Trophoblast cell (in vitro differentiated cells and primary cell): ENCODE results near the gene AK5.

Source experiments
- DNase-seq, 2 donors: peaks; one replicate each; pipeline ENCODE4 v3.0.0-alpha.2; 2016
- H2AFZ ChIP-seq: 2 replicates; pipeline ENCODE4 v1.6.1; 2013; ENCODE audit warnings: low read length, moderate library complexity, mild to moderate bottlenecking; ENCODE audit not compliant: insufficient read depth, poor library complexity
- H2AK5ac ChIP-seq: 2 replicates; pipeline ENCODE4 v1.6.1; 2013; ENCODE audit warnings: mild to moderate bottlenecking, low read length
- H2BK120ac ChIP-seq: 2 replicates; pipeline ENCODE4 v1.6.1; 2013; ENCODE audit warnings: low read length, mild to moderate bottlenecking, moderate library complexity; ENCODE audit not compliant: insufficient read depth, poor library complexity
- H2BK12ac ChIP-seq: 2 replicates; pipeline ENCODE4 v1.6.1; 2013; ENCODE audit warnings: mild to moderate bottlenecking, low read length, moderate library complexity
- H2BK5ac ChIP-seq: 2 replicates; pipeline ENCODE4 v1.6.1; 2013; ENCODE audit warnings: low read length, low read depth, moderate library complexity, mild to moderate bottlenecking; ENCODE audit not compliant: poor library complexity
- H3K14ac ChIP-seq: 2 replicates; pipeline ENCODE4 v1.6.1; 2013; ENCODE audit warnings: mild to moderate bottlenecking, low read length
- H3K18ac ChIP-seq: 2 replicates; pipeline ENCODE4 v1.6.1; 2013; ENCODE audit warnings: mild to moderate bottlenecking, low read length
- H3K23ac ChIP-seq: 2 replicates; pipeline ENCODE4 v1.6.1; 2013; ENCODE audit warnings: low read length
- H3K27ac ChIP-seq: 2 replicates; pipeline ENCODE4 v1.5.1; 2013; ENCODE audit warnings: low read depth, mild to moderate bottlenecking, inconsistent platforms, low read length, moderate library complexity
- H3K27me3 ChIP-seq: 2 replicates; pipeline ENCODE4 v1.6.1; 2013; ENCODE audit warnings: inconsistent platforms, mild to moderate bottlenecking, low read length, moderate library complexity; ENCODE audit not compliant: insufficient read depth
- H3K36me3 ChIP-seq, 2 experiments: 1 replicate in 1 of 2; 2 replicates in 1 of 2; pipeline ENCODE4 v1.6.1; 2013; ENCODE audit warnings: low read length in 2 of 2, mild to moderate bottlenecking in 2 of 2, moderate library complexity in 1 of 2; ENCODE audit not compliant: insufficient read depth in 2 of 2, control insufficient read depth in 1 of 2
- H3K4ac ChIP-seq: 2 replicates; pipeline ENCODE4 v1.6.1; 2013; ENCODE audit warnings: low read depth, mild to moderate bottlenecking, low read length, moderate library complexity
- H3K4me1 ChIP-seq, 2 experiments: 1 replicate in 1 of 2; 2 replicates in 1 of 2; pipeline ENCODE4 v1.6.1; 2013; ENCODE audit warnings: low read length in 2 of 2, mild to moderate bottlenecking in 2 of 2, moderate library complexity in 1 of 2; ENCODE audit not compliant: insufficient read depth in 2 of 2, control insufficient read depth in 1 of 2
- H3K4me2 ChIP-seq: 2 replicates; pipeline ENCODE4 v1.6.1; 2013; ENCODE audit warnings: inconsistent platforms, mild to moderate bottlenecking, low read length, moderate library complexity
- H3K4me3 ChIP-seq: 2 replicates; pipeline ENCODE4 v1.5.1; 2013; ENCODE audit warnings: mild to moderate bottlenecking, low read depth, low read length, inconsistent platforms
- H3K79me1 ChIP-seq: one replicate; pipeline ENCODE4 v1.6.1; 2013; ENCODE audit warnings: low read length
- H3K79me2 ChIP-seq: 2 replicates; pipeline ENCODE4 v1.6.1; 2013; ENCODE audit warnings: low read length, mild to moderate bottlenecking; ENCODE audit not compliant: control insufficient read depth, insufficient read depth, poor library complexity
- H3K9ac ChIP-seq: 2 replicates; pipeline ENCODE4 v1.6.1; 2013; ENCODE audit warnings: mild to moderate bottlenecking, low read length
- H3K9me3 ChIP-seq: 2 replicates; pipeline ENCODE4 v1.6.1; 2013; ENCODE audit warnings: low read depth, mild to moderate bottlenecking, control low read depth, inconsistent platforms, low read length; ENCODE audit not compliant: insufficient read depth
- H4K12ac ChIP-seq: 2 replicates; pipeline ENCODE4 v1.6.1; 2013; ENCODE audit warnings: low read depth, mild to moderate bottlenecking, low read length, moderate library complexity
- H4K8ac ChIP-seq: 2 replicates; pipeline ENCODE4 v1.6.1; 2013; ENCODE audit warnings: low read depth, mild to moderate bottlenecking, low read length, moderate library complexity
- H4K91ac ChIP-seq: one replicate; pipeline ENCODE4 v1.6.1; 2013; ENCODE audit warnings: low read depth, mild to moderate bottlenecking, low read length, moderate library complexity
- WGBS: extraction: QIAGEN DNeasy Blood & Tissue Kit; methylation state at CpG from one replicate; pipeline ENCODE4 v1.1.7; 2013; ENCODE audit warnings: missing lambda C conversion rate; ENCODE audit not compliant: insufficient read length, insufficient coverage; ENCODE audit errors: extremely low coverage; 5-methylcytosine and 5-hydroxymethylcytosine counted together

AK5 gene

GRCh38 chr1:77544845-77545244 is 263.0 kb downstream of the AK5 start:
- H3K79me2 ChIP-seq, result no peaks in the 10 kb centered on the region
- H3K36me3 ChIP-seq, result no peaks in the 10 kb centered on the region
- no peak overlapping the region for H3K4me2 ChIP-seq
- H2BK12ac ChIP-seq, result no peak overlapping the region
- H4K91ac ChIP-seq, result no peak overlapping the region
- H3K4me3 ChIP-seq, result no peak overlapping the region
- no peak overlapping the region for H3K9ac ChIP-seq
- no peak overlapping the region for H4K8ac ChIP-seq
- H2AK5ac ChIP-seq, result no peak overlapping the region
- no peak overlapping the region for H3K14ac ChIP-seq
- no peak overlapping the region for H2BK5ac ChIP-seq
- H3K27me3 ChIP-seq, result no peaks in the 10 kb centered on the region
- peak; percentile 86 to 96 for DNase-seq
- no peak overlapping the region for H3K27ac ChIP-seq
- no peak overlapping the region for H3K18ac ChIP-seq
- H3K4me1 ChIP-seq, result no peaks in the 10 kb centered on the region
- H3K23ac ChIP-seq, result no peak overlapping the region
- no peak overlapping the region for H2AFZ ChIP-seq
- H3K9me3 ChIP-seq, result no peaks in the 10 kb centered on the region
- H3K4ac ChIP-seq, result no peak overlapping the region
- H3K79me1 ChIP-seq, result no peaks in the 10 kb centered on the region
- H2BK120ac ChIP-seq, result no peak overlapping the region
- no CpG with 5 or more reads among the region's 8 CpGs for WGBS
- no peak overlapping the region for H4K12ac ChIP-seq

- no CpG with 5 or more reads among the region's 5 CpGs for WGBS
- Histone ChIP-seq H3K14ac (no peak overlapping the region), H4K12ac (no peak overlapping the region), H3K4me2 (no peak overlapping the region), H3K9me3 (no peaks in the 10 kb centered on the region), H3K4me1 (no peaks in the 10 kb centered on the region), H3K4me3 (no peak overlapping the region), H3K36me3 (no peaks in the 10 kb centered on the region), H4K91ac (no peak overlapping the region), H3K18ac (no peak overlapping the region), H2AFZ (no peak overlapping the region), H3K23ac (no peak overlapping the region), H4K8ac (no peak overlapping the region), H3K27ac (no peak overlapping the region), H3K4ac (no peak overlapping the region), H2BK12ac (no peak overlapping the region), H3K9ac (no peak overlapping the region), H2AK5ac (no peak overlapping the region), H3K27me3 (no peaks in the 10 kb centered on the region), H3K79me2 (no peaks in the 10 kb centered on the region), H3K79me1 (no peaks in the 10 kb centered on the region), H2BK5ac (no peak overlapping the region), H2BK120ac (no peak overlapping the region)
- no peak for DNase-seq
Observed at GRCh38 chr1:77545970-77546369, 264.2 kb downstream of the AK5 start.

- Histone ChIP-seq H4K8ac (no peak overlapping the region), H3K79me1 (no peaks in the 10 kb centered on the region), H4K91ac (no peak overlapping the region), H3K18ac (no peak overlapping the region), H3K9ac (no peak overlapping the region), H3K23ac (no peak overlapping the region), H3K4me1 (no peaks in the 10 kb centered on the region), H3K4me2 (no peak overlapping the region), H2BK12ac (no peak overlapping the region), H2AFZ (no peak overlapping the region), H3K14ac (no peak overlapping the region), H3K36me3 (no peaks in the 10 kb centered on the region), H2BK5ac (no peak overlapping the region), H2BK120ac (no peak overlapping the region), H3K4ac (no peak overlapping the region), H3K27ac (no peak overlapping the region), H3K4me3 (no peak overlapping the region), H3K9me3 (no peaks in the 10 kb centered on the region), H2AK5ac (no peak overlapping the region), H4K12ac (no peak overlapping the region), H3K79me2 (no peaks in the 10 kb centered on the region), H3K27me3 (no peaks in the 10 kb centered on the region)
- DNase-seq, result no peak
- no CpG with 5 or more reads among the region's 3 CpGs for WGBS
Observed at GRCh38 chr1:77546890-77547289, 265.1 kb downstream of the AK5 start.

- H3K27ac ChIP-seq, result no peak overlapping the region
- H3K23ac ChIP-seq, result no peak overlapping the region
- no peak overlapping the region for H2AK5ac ChIP-seq
- H2BK12ac ChIP-seq, result no peak overlapping the region
- no peak overlapping the region for H3K4me3 ChIP-seq
- no peak overlapping the region for H4K8ac ChIP-seq
- H3K14ac ChIP-seq, result no peak overlapping the region
- H3K4me2 ChIP-seq, result no peak overlapping the region
- no peak overlapping the region for H2AFZ ChIP-seq
- H3K4ac ChIP-seq, result no peak overlapping the region
- H3K9ac ChIP-seq, result no peak overlapping the region
- H3K9me3 ChIP-seq, result no peaks in the 10 kb centered on the region
- H3K79me1 ChIP-seq, result no peaks in the 10 kb centered on the region
- H3K79me2 ChIP-seq, result no peaks in the 10 kb centered on the region
- WGBS, result no CpG with 5 or more reads among the region's 3 CpGs
- no peak overlapping the region for H4K12ac ChIP-seq
- H2BK120ac ChIP-seq, result no peak overlapping the region
- no peak overlapping the region for H2BK5ac ChIP-seq
- H3K36me3 ChIP-seq, result no peaks in the 10 kb centered on the region
- no peak for DNase-seq
- no peak overlapping the region for H3K18ac ChIP-seq
- H4K91ac ChIP-seq, result no peak overlapping the region
- no peaks in the 10 kb centered on the region for H3K27me3 ChIP-seq
- no peaks in the 10 kb centered on the region for H3K4me1 ChIP-seq
Observed at GRCh38 chr1:77548285-77548684, 266.5 kb downstream of the AK5 start.
